AG08396 (cell line): ENCODE data around the gene CEP112.

ENCODE experiments used
- DNase-seq: peaks from one replicate; pipeline ENCODE4 v3.0.0; 2012; ENCODE audit warnings: low spot score, mixed read lengths

CEP112 gene

GRCh38 chr17:65599650-65600049 lies 592.3 kb downstream of the CEP112 start:
- no peak for DNase-seq

- DNase-seq = no peak
Measured at GRCh38 chr17:65598746-65599145, 593.2 kb downstream of the CEP112 start.

- DNase-seq = peak; percentile 43
Measured at GRCh38 chr17:65595071-65595656, 596.8 kb downstream of the CEP112 start.

- peak; percentile 42 for DNase-seq
Measured at GRCh38 chr17:65593855-65594845, 597.8 kb downstream of the CEP112 start.

- no peak for DNase-seq
Measured at GRCh38 chr17:65593092-65593854, 598.7 kb downstream of the CEP112 start.

- DNase-seq = no peak
Measured at GRCh38 chr17:65592125-65592965, 599.6 kb downstream of the CEP112 start.

GRCh38 chr17:65589321-65589720 lies 602.6 kb downstream of the CEP112 start:
- DNase-seq = no peak

GRCh38 chr17:65588181-65588808 lies 603.6 kb downstream of the CEP112 start:
- no peak for DNase-seq

GRCh38 chr17:65587534-65588180 lies 604.3 kb downstream of the CEP112 start:
- no peak for DNase-seq

GRCh38 chr17:65586899-65587298 lies 605.0 kb downstream of the CEP112 start:
- no peak for DNase-seq
